Measurements from ENCODE around the gene FAM13A.
"Not testable (repeated sequence)": the region's sequence is repeated elsewhere in the genome, so short reads cannot be mapped to it uniquely, and the experiment has no call there.

The FAM13A gene

GRCh38 chr4:89001647-89002445 lies 55.1 kb downstream of the FAM13A start:
- intact Hi-C loops (cut with DNase I) = no loop called here
- no peak for DNase-seq

GRCh38 chr4:89000844-89001360 lies 56.1 kb downstream of the FAM13A start:
- DNase-seq = no peak
- intact Hi-C loops (cut with DNase I) = no loop called here

- intact Hi-C loops (cut with DNase I) = no loop called here
- no peak for DNase-seq
These were observed 56.6 kb downstream of the FAM13A start for GRCh38 chr4:89000382-89000781.

DNA sequence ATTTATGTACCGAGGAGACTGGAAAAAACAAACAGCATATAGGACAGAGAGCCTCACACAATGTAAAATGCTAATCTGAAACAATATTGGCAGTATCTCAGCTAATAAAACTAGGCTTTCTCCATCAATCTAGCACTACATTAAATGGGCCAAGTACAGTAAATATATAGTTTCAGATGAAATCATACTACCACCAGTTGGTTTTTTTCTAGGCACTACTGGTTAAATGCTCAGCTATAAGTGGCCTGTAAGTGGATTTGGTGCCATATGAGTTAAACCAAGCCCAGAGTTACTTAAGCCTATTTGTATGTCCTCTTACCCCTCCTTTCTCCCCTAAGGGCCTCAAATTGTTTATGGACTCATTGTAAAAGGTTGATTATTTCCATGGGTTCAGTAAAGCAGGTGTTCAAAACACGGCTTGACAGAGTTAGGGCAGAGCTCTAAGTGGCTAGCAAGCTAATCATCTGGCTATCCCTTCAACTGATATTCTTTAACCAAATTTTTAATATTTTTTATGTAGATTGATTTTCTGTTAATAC lies 57.5 kb downstream of the FAM13A start:
- intact Hi-C loops (cut with DNase I) = no loop called here
- no peak for DNase-seq

GRCh38 chr4:88998891-88999290 lies 58.1 kb downstream of the FAM13A start:
- DNase-seq = no peak
- intact Hi-C loops (cut with DNase I) = no loop called here

DNA sequence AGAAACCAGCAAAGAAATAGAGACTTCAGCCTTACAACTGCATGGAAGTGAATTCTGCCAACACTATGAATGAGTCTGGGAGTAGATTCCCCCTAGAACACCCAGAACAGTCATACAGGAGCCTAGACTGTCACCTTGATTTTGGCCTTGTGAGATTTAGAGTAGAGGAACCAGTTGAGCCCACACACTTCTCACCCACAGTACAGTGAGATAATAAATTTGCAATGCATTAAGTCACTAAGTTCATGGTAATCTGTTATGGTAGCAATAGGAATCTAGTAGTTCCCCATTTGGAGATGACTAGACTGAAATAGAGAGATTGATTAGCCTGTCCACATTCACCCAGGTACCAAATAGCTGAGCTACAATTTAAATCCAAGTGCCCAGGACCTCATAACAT lies 59.0 kb downstream of the FAM13A start:
- DNase-seq = no peak

GRCh38 chr4:88995874-88996273 lies 61.1 kb downstream of the FAM13A start:
- no peak for DNase-seq
- intact Hi-C loops (cut with DNase I) = no loop called here

More for the DNA sequence above, 59.0 kb downstream of the FAM13A start:
- intact Hi-C loops (cut with DNase I) = no loop called here

DNA sequence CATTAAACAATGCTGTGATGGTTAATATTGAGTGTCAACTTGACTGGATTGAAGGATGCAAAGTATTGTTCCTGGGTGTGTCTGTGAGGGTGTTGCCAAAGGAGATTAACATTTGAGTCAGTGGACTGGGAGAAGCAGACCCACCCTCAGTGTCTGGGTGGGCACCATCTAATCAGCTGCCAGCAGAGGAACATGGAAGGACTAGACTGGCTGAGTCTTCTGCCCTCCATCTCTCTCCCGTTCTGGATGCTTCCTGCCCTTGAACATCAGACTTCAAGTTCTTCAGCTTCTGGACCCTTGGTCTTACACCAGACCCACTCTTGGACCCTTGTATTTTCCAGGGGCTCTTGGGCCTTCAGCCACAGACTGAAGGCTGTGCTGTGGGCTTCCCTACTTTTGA lies 61.7 kb downstream of the FAM13A start:
- intact Hi-C loops (cut with DNase I) = not testable (repeated sequence)

GRCh38 chr4:88993246-88993645 lies 63.7 kb downstream of the FAM13A start:
- no peak for DNase-seq
- intact Hi-C loops (cut with DNase I) = no loop called here

More for the DNA sequence above, 61.7 kb downstream of the FAM13A start:
- DNase-seq = not testable (repeated sequence)

DNA sequence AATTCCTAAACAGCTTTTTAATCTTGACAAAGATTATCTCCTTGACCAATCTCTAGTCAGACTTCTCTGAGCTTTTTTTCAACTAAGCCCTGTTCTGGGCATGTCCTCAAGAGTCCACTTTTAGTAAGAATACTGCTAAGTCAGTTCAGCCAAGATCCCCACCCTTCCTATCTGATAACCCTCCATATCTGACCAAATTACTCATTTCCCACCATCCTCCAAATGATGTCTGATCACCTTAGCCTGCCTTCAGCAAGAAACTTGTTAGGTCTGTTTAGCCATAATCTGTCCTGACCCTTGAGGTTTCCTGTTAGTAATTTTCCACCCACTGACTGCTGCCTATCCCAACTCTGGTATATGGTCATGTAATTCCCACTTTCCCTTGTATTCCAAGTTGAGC lies 65.2 kb downstream of the FAM13A start:
- DNase-seq = no peak
- intact Hi-C loops (cut with DNase I) = no loop called here

- no peak for DNase-seq
- intact Hi-C loops (cut with DNase I) = no loop called here
These were observed 67.0 kb downstream of the FAM13A start for GRCh38 chr4:88989990-88990389.

GRCh38 chr4:88985088-88985773 lies 71.8 kb downstream of the FAM13A start:
- no peak for DNase-seq
- intact Hi-C loops (cut with DNase I) = no loop called here

- intact Hi-C loops (cut with DNase I) = no loop called here
- no peak for DNase-seq
These were observed 74.2 kb downstream of the FAM13A start for GRCh38 chr4:88982757-88983156.

DNA sequence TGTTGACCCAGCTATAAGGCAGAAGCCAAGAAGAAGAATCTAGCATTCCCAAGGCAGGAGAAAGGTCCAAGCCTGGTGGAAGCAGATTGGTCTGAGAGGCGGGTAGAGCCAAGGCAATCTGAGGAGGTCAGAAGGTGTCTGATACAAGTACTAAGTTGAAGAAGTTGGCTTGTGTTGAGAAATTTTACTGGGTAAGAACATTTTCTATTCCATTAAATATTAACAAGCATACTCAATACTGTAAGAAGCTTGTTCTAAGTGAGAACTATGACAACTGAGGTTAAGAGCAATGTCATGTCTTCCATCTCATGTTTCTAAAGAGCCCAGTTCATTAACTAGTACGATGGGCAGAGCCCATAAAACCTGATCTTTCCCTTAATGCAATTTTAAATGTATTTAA lies 75.0 kb downstream of the FAM13A start:
- no peak for DNase-seq

DNA sequence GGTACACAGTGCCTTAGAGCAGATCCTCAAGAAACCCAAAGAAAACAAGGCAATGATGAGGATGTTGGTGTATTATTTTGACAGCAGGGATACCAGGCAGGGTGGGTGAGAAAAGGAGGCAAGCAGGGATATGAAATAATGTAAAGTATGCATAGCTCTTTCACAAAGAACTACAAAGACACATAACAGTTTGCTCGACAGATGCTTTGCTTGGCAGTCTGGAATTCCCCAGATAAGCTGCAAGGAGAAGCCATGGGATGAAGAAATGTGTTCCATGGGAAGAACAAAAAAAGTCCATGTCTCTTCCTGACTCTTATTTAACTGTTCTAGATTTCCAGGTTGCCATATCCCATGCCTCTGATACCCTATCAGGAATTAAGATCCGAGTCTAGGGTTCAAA lies 75.4 kb downstream of the FAM13A start:
- no peak for DNase-seq
- intact Hi-C loops (cut with DNase I) = no loop called here

More for the DNA sequence above, 75.0 kb downstream of the FAM13A start:
- intact Hi-C loops (cut with DNase I) = no loop called here

GRCh38 chr4:88979276-88979675 lies 77.7 kb downstream of the FAM13A start:
- no peak for DNase-seq
- intact Hi-C loops (cut with DNase I) = no loop called here

- intact Hi-C loops (cut with DNase I) = no loop called here
- DNase-seq = no peak
These were observed 80.3 kb downstream of the FAM13A start for GRCh38 chr4:88976775-88977035.

DNA sequence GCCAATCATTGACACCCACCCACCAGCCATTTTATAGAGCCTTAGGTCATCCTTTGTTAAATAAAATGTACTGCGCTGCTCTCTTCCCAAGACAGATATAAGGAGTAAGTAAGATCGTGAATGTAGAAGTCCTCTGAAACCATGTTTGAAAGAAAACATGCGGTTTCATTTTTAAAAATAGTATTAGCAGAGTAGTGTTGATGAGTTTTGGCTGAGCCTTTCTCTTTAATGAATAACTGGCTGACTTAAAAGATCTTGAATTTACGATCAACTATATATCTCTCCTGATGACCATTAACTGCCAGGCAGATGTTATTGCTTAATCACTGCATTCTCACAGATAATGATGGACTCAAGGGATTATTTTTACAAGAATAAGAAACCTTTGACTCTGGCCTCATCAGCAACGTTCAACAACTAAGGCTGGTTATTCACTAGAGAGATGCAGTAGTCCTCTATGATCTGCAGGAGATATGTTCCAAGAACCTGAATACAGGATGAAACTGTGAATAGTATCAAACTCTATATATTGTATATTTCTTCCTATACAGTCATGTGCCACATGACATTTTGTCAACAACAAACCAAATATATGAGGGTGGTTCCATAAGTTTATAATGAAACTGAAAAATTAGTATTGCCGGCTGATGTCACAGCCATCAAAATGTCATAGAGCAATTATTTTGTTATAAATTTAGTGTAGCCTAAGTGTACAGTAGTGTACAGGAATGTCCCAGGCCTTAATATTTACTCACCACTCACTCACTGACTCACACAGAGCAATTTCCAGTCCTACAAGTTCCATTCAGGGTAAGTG lies 80.8 kb downstream of the FAM13A start:
- intact Hi-C loops (cut with DNase I) = no loop called here
- no peak for DNase-seq

- intact Hi-C loops (cut with DNase I) = no loop called here
- no peak for DNase-seq
These were observed 85.4 kb downstream of the FAM13A start for GRCh38 chr4:88971536-88971935.

- intact Hi-C loops (cut with DNase I) = no loop called here
- DNase-seq = no peak
These were observed 87.2 kb downstream of the FAM13A start for GRCh38 chr4:88969746-88970145.

GRCh38 chr4:88969271-88969670 lies 87.7 kb downstream of the FAM13A start:
- no peak for DNase-seq
- intact Hi-C loops (cut with DNase I) = no loop called here

Measured in posterior cingulate gyrus (tissue), 11 donors.